ENCODE measurements around the gene PARD3.

DNA sequence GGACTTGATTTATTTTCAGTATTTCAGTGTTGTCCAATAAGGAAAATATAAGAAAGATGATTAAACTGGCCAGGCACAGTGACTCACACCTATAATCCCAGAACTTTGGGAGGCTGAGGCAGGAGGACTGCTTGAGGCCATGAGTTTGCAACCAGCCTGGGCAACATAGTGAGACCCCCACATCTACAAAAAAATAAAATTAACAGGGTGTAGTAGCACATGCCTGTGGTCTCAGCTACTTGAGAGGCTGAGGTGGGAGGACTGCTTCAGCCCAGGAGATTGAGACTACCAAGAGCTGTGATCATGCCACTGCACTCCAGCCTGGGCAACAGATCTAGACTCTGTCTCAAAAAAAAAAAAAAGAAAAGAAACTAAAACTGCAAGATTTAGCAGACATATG lies 138.0 kb downstream of the PARD3 start:
- TF ChIP-seq, protein P1, sequence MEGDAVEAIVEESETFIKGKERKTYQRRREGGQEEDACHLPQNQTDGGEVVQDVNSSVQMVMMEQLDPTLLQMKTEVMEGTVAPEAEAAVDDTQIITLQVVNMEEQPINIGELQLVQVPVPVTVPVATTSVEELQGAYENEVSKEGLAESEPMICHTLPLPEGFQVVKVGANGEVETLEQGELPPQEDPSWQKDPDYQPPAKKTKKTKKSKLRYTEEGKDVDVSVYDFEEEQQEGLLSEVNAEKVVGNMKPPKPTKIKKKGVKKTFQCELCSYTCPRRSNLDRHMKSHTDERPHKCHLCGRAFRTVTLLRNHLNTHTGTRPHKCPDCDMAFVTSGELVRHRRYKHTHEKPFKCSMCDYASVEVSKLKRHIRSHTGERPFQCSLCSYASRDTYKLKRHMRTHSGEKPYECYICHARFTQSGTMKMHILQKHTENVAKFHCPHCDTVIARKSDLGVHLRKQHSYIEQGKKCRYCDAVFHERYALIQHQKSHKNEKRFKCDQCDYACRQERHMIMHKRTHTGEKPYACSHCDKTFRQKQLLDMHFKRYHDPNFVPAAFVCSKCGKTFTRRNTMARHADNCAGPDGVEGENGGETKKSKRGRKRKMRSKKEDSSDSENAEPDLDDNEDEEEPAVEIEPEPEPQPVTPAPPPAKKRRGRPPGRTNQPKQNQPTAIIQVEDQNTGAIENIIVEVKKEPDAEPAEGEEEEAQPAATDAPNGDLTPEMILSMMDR (IDR thresholded peaks at IDR 0.05): no peak
- TF ChIP-seq POLR2A (IDR thresholded peaks at IDR 0.05): no peak
